Loucy (cell line): ENCODE results near the gene GPC4.
A peak's percentile ranks its signal among the peaks of the same experiment; 100 is the strongest.

Source experiments
- H2AFZ ChIP-seq: fragments of 200-600 bp; sonication (generic); 2 replicates; pipeline ENCODE4 v1.6.0; 2016; ENCODE audit warnings: antibody characterized with exemption, mild to moderate bottlenecking, low read length, moderate library complexity
- H3F3A ChIP-seq: fragments of 200-600 bp; 2 replicates; pipeline ENCODE4 v1.6.0; 2016; ENCODE audit warnings: antibody characterized with exemption, low read depth, mild to moderate bottlenecking
- H3K27me3 ChIP-seq: fragments of 200-600 bp; sonication (generic); 2 replicates; pipeline ENCODE4 v1.6.1; 2014; ENCODE audit warnings: low read length, mild to moderate bottlenecking; ENCODE audit not compliant: insufficient read depth, poor library complexity, severe bottlenecking
- H3K36me3 ChIP-seq: fragments of 200-600 bp; sonication (generic); 2 replicates; pipeline ENCODE4 v1.6.1; 2016; ENCODE audit warnings: low read length; ENCODE audit not compliant: insufficient read depth
- H3K4me1 ChIP-seq: fragments of 200-600 bp; sonication (generic); 2 replicates; pipeline ENCODE4 v1.5.1; 2014; ENCODE audit warnings: low read length, mild to moderate bottlenecking; ENCODE audit not compliant: insufficient read depth, poor library complexity, severe bottlenecking
- H3K4me2 ChIP-seq: fragments of 200-600 bp; sonication (generic); 2 replicates; pipeline ENCODE4 v1.6.0; 2014; ENCODE audit warnings: antibody characterized with exemption, low read length, low read depth, mild to moderate bottlenecking; ENCODE audit not compliant: poor library complexity, severe bottlenecking
- H3K4me3 ChIP-seq: fragments of 200-600 bp; sonication (generic); 2 replicates; pipeline ENCODE4 v1.5.1; 2014; ENCODE audit warnings: low read length, mild to moderate bottlenecking, mixed read lengths; ENCODE audit not compliant: poor library complexity, severe bottlenecking
- H3K79me2 ChIP-seq: fragments of 200-600 bp; sonication (generic); 2 replicates; pipeline ENCODE4 v1.6.1; 2014; ENCODE audit warnings: low read length; ENCODE audit not compliant: insufficient read depth
- H3K9ac ChIP-seq: fragments of 200-600 bp; sonication (generic); 2 replicates; pipeline ENCODE4 v1.6.0; 2014; ENCODE audit warnings: mild to moderate bottlenecking, low read depth, low read length, moderate library complexity; ENCODE audit not compliant: poor library complexity, severe bottlenecking
- H3K9me2 ChIP-seq: fragments of 200-600 bp; sonication (generic); replicated peaks from 2 replicates; pipeline ENCODE4 v1.6.1; 2016; ENCODE audit warnings: low read depth, low read length, mixed read lengths
- H3K9me3 ChIP-seq: fragments of 200-600 bp; sonication (generic); 2 replicates; pipeline ENCODE4 v1.6.1; 2014; ENCODE audit warnings: mild to moderate bottlenecking, antibody characterized with exemption, low read length, low read depth; ENCODE audit not compliant: insufficient read depth
- H4K20me1 ChIP-seq: fragments of 200-600 bp; sonication (generic); 2 replicates; pipeline ENCODE4 v1.6.0; 2014; ENCODE audit warnings: antibody characterized with exemption, low read length, mild to moderate bottlenecking; ENCODE audit not compliant: insufficient read depth, poor library complexity, severe bottlenecking
- EZH2phosphoT487 ChIP-seq: fragments of 200-600 bp; IDR thresholded peaks from 2 replicates; pipeline ENCODE4 v1.6.1; 2018; ENCODE audit warnings: antibody characterized with exemption, mild to moderate bottlenecking, moderate library complexity, borderline replicate concordance
- TF ChIP-seq, protein P1 (sequence below): fragments of 200-600 bp; sonication (generic); conservative IDR thresholded peaks from 2 replicates; pipeline ENCODE4 v1.5.1; 2014; ENCODE audit warnings: mild to moderate bottlenecking, antibody characterized with exemption, low read length

The GPC4 gene

DNA sequence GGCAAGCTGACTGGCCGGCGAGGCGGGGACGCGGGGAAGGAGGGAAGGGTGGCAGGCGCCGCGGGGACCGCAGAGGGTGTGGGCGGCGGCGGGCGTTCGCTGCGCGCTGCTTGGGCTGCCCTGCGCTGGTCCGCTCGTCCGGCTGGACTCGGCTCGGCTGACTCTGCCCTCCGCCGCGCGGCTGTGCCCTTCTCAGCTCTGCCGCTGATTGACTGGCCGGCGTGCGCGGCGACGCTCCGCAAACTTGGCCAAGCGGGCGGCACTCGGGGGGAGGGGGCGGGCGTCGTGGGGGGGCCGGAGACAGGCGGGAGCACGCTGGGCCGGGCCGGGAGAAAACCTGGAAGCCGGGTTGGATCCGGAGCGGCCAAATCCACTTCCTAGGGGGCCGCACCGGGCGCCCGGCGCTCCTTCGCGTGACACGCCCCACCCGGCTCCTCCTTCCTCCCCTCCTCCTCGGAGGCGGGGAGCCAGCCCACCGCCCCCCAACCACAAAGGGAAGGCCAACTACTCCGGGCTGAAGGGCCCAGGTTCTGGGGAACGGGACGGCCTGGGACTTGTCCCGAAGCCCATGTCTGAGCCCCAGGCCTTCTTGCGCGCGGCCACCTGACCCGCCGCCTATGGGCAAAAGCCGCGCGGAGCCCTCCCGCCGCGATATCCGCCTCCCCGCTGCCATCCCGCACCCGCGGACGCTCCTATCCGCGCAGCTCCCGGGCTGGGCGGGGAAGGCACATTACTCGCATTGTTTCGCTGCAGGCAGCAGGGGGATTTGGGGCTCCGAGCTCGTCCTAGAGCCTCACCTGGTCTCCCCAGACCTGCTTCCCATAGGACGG is at the start of gene GPC4:
Gene GPC4, minus strand, starts transcription at position 214 of the 830 bp plus-strand sequence. CDS start 524 bp downstream, outside the sequence.
- H3K4me2 ChIP-seq: peak within 1 kb of the TSS; percentile 73
- H3K9ac ChIP-seq: peak within 1 kb of the TSS; percentile 75
- H3K4me1 ChIP-seq: peaks cover 3% of the 10 kb centered on the region
- H4K20me1 ChIP-seq: no peaks in the 10 kb centered on the region
- TF ChIP-seq, protein P1, sequence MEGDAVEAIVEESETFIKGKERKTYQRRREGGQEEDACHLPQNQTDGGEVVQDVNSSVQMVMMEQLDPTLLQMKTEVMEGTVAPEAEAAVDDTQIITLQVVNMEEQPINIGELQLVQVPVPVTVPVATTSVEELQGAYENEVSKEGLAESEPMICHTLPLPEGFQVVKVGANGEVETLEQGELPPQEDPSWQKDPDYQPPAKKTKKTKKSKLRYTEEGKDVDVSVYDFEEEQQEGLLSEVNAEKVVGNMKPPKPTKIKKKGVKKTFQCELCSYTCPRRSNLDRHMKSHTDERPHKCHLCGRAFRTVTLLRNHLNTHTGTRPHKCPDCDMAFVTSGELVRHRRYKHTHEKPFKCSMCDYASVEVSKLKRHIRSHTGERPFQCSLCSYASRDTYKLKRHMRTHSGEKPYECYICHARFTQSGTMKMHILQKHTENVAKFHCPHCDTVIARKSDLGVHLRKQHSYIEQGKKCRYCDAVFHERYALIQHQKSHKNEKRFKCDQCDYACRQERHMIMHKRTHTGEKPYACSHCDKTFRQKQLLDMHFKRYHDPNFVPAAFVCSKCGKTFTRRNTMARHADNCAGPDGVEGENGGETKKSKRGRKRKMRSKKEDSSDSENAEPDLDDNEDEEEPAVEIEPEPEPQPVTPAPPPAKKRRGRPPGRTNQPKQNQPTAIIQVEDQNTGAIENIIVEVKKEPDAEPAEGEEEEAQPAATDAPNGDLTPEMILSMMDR: no peak
- no peak for TF ChIP-seq EZH2phosphoT487
- H2AFZ ChIP-seq: peak within 1 kb of the TSS; percentile 87
- H3K36me3 ChIP-seq: no peaks in the 10 kb centered on the region
- H3K9me2 ChIP-seq: no peaks in the 10 kb centered on the region
- H3K9me3 ChIP-seq: no peaks in the 10 kb centered on the region
- peaks cover 5% of the 10 kb centered on the region for H3K27me3 ChIP-seq
- H3K4me3 ChIP-seq: peak within 1 kb of the TSS; percentile 77
- no peaks in the 10 kb centered on the region for H3F3A ChIP-seq
- 0 out of 2 replicates have a peak, but pooled peaks cover 4% of the 10 kb centered on the region for H3K79me2 ChIP-seq

DNA sequence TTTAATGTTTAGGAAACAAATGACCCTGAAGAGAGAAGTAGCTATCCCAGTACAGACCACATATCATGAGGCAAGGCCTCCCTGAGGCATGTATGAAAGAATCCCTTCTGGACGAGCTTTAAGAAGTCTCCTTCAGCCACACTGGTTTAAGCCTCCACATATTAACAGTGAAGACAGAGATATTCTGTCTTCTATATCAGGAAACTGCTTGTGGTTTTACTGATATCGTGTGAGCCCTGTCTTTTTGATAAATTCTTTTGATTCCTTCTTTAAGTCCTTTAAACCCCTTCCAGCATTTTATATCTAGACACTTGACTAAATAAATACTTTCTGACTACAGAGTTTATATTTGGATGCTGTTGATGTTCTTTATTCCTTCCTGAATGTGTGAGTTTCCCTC is 45.9 kb upstream of the GPC4 start:
- Histone ChIP-seq H2AFZ (no peak overlapping the region), H4K20me1 (no peaks in the 10 kb centered on the region), H3K9me3 (no peaks in the 10 kb centered on the region), H3K4me2 (no peak overlapping the region), H3K4me1 (no peaks in the 10 kb centered on the region), H3K9ac (no peak overlapping the region), H3K4me3 (no peak overlapping the region), H3K27me3 (no peaks in the 10 kb centered on the region), H3K79me2 (no peaks in the 10 kb centered on the region), H3K9me2 (no peaks in the 10 kb centered on the region), H3F3A (no peaks in the 10 kb centered on the region), H3K36me3 (no peaks in the 10 kb centered on the region)
- TF ChIP-seq EZH2phosphoT487: no peak
- TF ChIP-seq, protein P1: no peak

DNA sequence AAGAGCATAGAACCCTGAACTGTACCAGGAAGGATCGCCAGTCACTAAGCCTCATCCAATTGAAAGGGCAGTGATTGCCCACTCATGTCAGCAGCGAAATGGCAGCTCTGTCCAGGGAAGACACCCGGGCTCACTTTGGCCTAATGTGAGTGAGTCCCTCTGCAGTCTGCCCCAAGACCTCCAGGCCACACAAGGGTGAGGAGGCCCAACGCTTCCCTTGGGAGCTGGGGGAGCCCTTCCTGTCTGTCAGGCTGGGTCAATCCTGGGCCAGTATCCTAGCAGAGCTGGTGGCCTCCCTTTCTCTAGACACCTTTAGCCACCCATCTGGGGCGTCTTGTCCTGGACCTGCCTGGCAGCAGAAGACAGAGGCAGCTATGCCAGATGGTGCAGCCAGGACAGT is 39.6 kb upstream of the GPC4 start:
- H3K9me3 ChIP-seq: no peaks in the 10 kb centered on the region
- H3K4me2 ChIP-seq: no peak overlapping the region

More for the DNA sequence above, 39.6 kb upstream of the GPC4 start:
- no peaks in the 10 kb centered on the region for H4K20me1 ChIP-seq
- H2AFZ ChIP-seq: no peak overlapping the region
- H3F3A ChIP-seq: no peaks in the 10 kb centered on the region
- H3K9me2 ChIP-seq: no peaks in the 10 kb centered on the region
- H3K27me3 ChIP-seq: no peaks in the 10 kb centered on the region
- H3K36me3 ChIP-seq: no peaks in the 10 kb centered on the region
- no peaks in the 10 kb centered on the region for H3K79me2 ChIP-seq
- TF ChIP-seq, protein P1: no peak
- TF ChIP-seq EZH2phosphoT487: no peak
- H3K4me1 ChIP-seq: no peaks in the 10 kb centered on the region
- no peak overlapping the region for H3K9ac ChIP-seq
- H3K4me3 ChIP-seq: no peak overlapping the region
